Astrocyte (in vitro differentiated cells and primary cell): ENCODE measurements around the gene RNPS1. TPM values are rescaled to one million over a fixed set of nuclear protein-coding genes. Genes with fewer than 3 reads are reported as not detected.

Experiments
- DNase-seq: peaks from one replicate; pipeline ENCODE4 v3.0.0-alpha.2; 2010; ENCODE audit warnings: low read depth
- FAIRE-seq: peaks from 2 replicates; lab custom pipeline; 2011; peaks lifted over from hg19 to GRCh38; lab: Jason Lieb, UNC
- H2AFZ ChIP-seq: 2 replicates; pipeline ENCODE4 v1.6.0; 2012; ENCODE audit warnings: low read depth, low read length, inconsistent platforms
- H3K27ac ChIP-seq: 2 replicates; pipeline ENCODE4 v1.5.1; 2011; ENCODE audit warnings: low read depth, low read length, inconsistent platforms
- H3K27me3 ChIP-seq: 2 replicates; pipeline ENCODE4 v1.6.0; 2011; ENCODE audit warnings: low read length, inconsistent platforms; ENCODE audit not compliant: insufficient read depth
- H3K36me3 ChIP-seq: 2 replicates; pipeline ENCODE4 v1.5.1; 2011; ENCODE audit warnings: low read length, inconsistent platforms; ENCODE audit not compliant: insufficient read depth
- H3K4me1 ChIP-seq: 2 replicates; pipeline ENCODE4 v1.5.1; 2011; ENCODE audit warnings: low read length, inconsistent platforms; ENCODE audit not compliant: insufficient read depth
- H3K4me2 ChIP-seq: 2 replicates; pipeline ENCODE4 v1.6.0; 2012; ENCODE audit warnings: low read length, inconsistent platforms
- H3K4me3 ChIP-seq: 2 replicates; pipeline ENCODE4 v1.5.1; 2011; ENCODE audit warnings: low read depth, mild to moderate bottlenecking, low read length, inconsistent platforms; ENCODE audit not compliant: insufficient read depth
- H3K79me2 ChIP-seq: 2 replicates; pipeline ENCODE4 v1.6.0; 2012; ENCODE audit warnings: mild to moderate bottlenecking, low read length, inconsistent platforms; ENCODE audit not compliant: insufficient read depth
- H3K9ac ChIP-seq: 2 replicates; pipeline ENCODE4 v1.6.0; 2012; ENCODE audit warnings: mild to moderate bottlenecking, low read length, inconsistent platforms
- H3K9me3 ChIP-seq: 2 replicates; pipeline ENCODE4 v1.5.1; 2012; ENCODE audit warnings: low read depth, mild to moderate bottlenecking, low read length, inconsistent platforms; ENCODE audit not compliant: insufficient read depth
- H4K20me1 ChIP-seq: 2 replicates; pipeline ENCODE4 v1.6.0; 2012; ENCODE audit warnings: low read length, inconsistent platforms; ENCODE audit not compliant: insufficient read depth
- H3K27ac Mint-ChIP-seq: one replicate; pipeline ENCODE4 v1.8.0; 2021; ENCODE audit warnings: mild to moderate bottlenecking, mixed read lengths; ENCODE audit not compliant: unreplicated experiment
- H3K27me3 Mint-ChIP-seq: one replicate; pipeline ENCODE4 v1.8.0; 2021; ENCODE audit warnings: low read depth, mixed read lengths; ENCODE audit not compliant: unreplicated experiment
- H3K36me3 Mint-ChIP-seq: one replicate; pipeline ENCODE4 v1.8.0; 2021; ENCODE audit warnings: low read depth, mixed read lengths; ENCODE audit not compliant: unreplicated experiment
- H3K4me1 Mint-ChIP-seq: one replicate; pipeline ENCODE4 v1.8.0; 2021; ENCODE audit warnings: low read depth, mixed read lengths; ENCODE audit not compliant: unreplicated experiment
- H3K4me3 Mint-ChIP-seq: one replicate; pipeline ENCODE4 v1.8.0; 2021; ENCODE audit warnings: mild to moderate bottlenecking, moderate library complexity, mixed read lengths; ENCODE audit not compliant: unreplicated experiment
- H3K9me3 Mint-ChIP-seq: one replicate; pipeline ENCODE4 v1.8.0; 2021; ENCODE audit warnings: mild to moderate bottlenecking, mixed read lengths; ENCODE audit not compliant: unreplicated experiment
- EZH2 ChIP-seq: IDR thresholded peaks from 2 replicates; pipeline ENCODE4 v1.6.1; 2012; ENCODE audit warnings: mild to moderate bottlenecking, low read length, inconsistent platforms; ENCODE audit not compliant: insufficient read depth
- total RNA-seq: library from RNA; stranded (reverse); gene quantifications from 2 replicates; pipeline ENCODE4 v1.2.1, GENCODE V29; 2021
- TF ChIP-seq, protein P1 (sequence below): IDR thresholded peaks from 2 replicates; pipeline ENCODE4 v1.5.1; 2011; ENCODE audit warnings: low read depth, mild to moderate bottlenecking, inconsistent platforms, low read length, moderate library complexity; ENCODE audit not compliant: insufficient read depth

RNPS1 gene
- total RNA-seq, 1 donor from 2014 or later: 209 TPM

DNA sequence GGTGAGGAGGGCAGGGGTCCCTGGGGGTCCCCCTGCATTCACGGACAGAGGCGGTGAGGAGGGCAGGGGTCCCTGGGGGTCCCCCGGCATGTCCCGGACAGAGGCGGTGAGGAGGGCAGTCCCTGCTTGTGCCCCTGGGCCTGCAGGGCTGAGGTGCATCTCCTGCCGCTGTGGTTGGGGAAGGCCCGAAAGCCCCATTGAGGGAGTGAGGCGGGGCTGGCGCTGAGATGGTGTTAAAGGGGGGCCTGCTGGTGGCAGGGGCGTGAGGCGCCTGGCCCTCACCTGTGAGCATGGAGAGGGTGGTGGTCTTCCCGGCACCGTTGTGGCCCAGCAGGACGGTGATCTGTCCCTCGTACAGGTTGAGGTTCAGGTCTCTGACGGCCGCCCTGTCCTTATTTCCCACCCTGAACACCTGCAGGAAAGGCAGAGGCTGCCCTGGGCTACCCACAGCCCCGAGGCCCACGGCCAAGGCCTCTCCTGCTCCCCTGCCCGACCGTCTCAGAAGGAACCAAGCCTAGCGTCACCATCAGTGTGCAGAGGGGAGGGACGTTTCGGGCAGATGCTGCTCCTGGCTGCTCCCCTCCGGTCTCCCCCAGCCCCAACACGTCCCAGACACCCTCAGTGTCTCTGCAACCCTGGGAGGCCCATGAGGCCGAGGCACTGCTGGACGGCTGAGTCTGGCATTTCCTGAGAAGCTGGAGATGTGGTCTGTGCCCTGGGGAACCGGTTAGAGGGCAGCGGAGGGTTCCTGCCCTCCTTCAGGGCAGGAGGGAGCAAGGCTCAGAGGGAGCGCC is 31.4 kb upstream of the RNPS1 start:
- no peak for TF ChIP-seq EZH2
- TF ChIP-seq, protein P1, sequence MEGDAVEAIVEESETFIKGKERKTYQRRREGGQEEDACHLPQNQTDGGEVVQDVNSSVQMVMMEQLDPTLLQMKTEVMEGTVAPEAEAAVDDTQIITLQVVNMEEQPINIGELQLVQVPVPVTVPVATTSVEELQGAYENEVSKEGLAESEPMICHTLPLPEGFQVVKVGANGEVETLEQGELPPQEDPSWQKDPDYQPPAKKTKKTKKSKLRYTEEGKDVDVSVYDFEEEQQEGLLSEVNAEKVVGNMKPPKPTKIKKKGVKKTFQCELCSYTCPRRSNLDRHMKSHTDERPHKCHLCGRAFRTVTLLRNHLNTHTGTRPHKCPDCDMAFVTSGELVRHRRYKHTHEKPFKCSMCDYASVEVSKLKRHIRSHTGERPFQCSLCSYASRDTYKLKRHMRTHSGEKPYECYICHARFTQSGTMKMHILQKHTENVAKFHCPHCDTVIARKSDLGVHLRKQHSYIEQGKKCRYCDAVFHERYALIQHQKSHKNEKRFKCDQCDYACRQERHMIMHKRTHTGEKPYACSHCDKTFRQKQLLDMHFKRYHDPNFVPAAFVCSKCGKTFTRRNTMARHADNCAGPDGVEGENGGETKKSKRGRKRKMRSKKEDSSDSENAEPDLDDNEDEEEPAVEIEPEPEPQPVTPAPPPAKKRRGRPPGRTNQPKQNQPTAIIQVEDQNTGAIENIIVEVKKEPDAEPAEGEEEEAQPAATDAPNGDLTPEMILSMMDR: no peak
- H3K36me3 Mint-ChIP-seq: no peaks in the 10 kb centered on the region
- Histone ChIP-seq H4K20me1 (no peaks in the 10 kb centered on the region), H3K79me2 (no peaks in the 10 kb centered on the region), H3K4me2 (no peak overlapping the region), H3K27ac (no peak overlapping the region), H2AFZ (no peak overlapping the region), H3K9me3 (no peaks in the 10 kb centered on the region), H3K4me1 (no peaks in the 10 kb centered on the region), H3K9ac (no peak overlapping the region), H3K27me3 (no peaks in the 10 kb centered on the region), H3K36me3 (no peaks in the 10 kb centered on the region), H3K4me3 (no peak overlapping the region)
- no peak for DNase-seq
- H3K27ac Mint-ChIP-seq: no peak overlapping the region
- peaks cover 7% of the 10 kb centered on the region for H3K27me3 Mint-ChIP-seq
- H3K4me1 Mint-ChIP-seq: no peaks in the 10 kb centered on the region
- no peaks in the 10 kb centered on the region for H3K9me3 Mint-ChIP-seq
- no peak overlapping the region for H3K4me3 Mint-ChIP-seq
- no peak for FAIRE-seq

DNA sequence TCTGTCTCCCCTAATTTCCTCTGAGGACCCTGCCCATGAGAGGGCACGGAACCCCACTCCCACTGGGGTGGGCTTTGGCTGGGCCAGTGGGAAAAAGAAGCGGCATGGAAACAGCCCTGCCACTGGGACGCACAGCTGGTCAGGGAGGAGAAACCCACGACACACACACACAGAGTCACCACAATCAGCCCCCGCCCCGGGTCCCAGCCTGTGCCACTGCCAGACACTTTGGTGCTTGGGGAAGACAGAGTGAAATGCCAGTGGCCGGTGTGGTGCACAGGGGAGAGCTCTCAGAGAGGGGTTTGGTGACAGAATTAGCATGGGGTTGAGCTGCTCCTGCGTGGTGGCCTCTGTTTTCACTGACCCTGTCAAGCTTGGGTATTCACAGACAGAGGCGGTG is 30.7 kb upstream of the RNPS1 start:
- Mint-ChIP-seq H3K4me1 (no peaks in the 10 kb centered on the region), H3K4me3 (no peak overlapping the region), H3K9me3 (no peaks in the 10 kb centered on the region), H3K27ac (no peak overlapping the region), H3K36me3 (no peaks in the 10 kb centered on the region), H3K27me3 (peaks cover 7% of the 10 kb centered on the region)
- no peak for FAIRE-seq
- Histone ChIP-seq H3K4me1 (no peaks in the 10 kb centered on the region), H3K4me3 (no peak overlapping the region), H3K4me2 (no peak overlapping the region), H2AFZ (no peak overlapping the region), H3K27ac (no peak overlapping the region), H3K36me3 (no peaks in the 10 kb centered on the region), H3K9ac (no peak overlapping the region), H3K9me3 (no peaks in the 10 kb centered on the region), H3K27me3 (no peaks in the 10 kb centered on the region), H3K79me2 (no peaks in the 10 kb centered on the region), H4K20me1 (no peaks in the 10 kb centered on the region)
- no peak for TF ChIP-seq EZH2
- TF ChIP-seq, protein P1: no peak
- no peak for DNase-seq

DNA sequence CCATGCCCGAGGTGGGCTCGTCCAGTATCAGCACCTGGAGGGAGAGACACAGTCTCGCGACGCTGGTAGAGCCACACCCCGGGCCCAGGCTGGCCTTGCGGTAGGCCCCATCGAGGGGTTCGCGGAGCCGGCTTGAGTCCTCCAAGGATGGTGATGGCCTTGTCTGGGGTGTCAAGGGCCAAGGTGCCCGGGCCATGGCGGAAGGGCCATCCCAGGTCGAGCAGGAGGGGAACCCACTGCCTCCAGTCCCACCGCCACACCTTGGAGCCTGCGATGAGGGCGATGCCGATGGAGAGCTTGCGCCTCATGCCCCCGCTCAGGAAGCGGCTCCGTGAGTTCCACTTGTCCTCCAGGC is 29.6 kb upstream of the RNPS1 start:
- H4K20me1 ChIP-seq: no peaks in the 10 kb centered on the region
- DNase-seq (no peak), FAIRE-seq (no peak)
- no peak overlapping the region for H3K4me2 ChIP-seq
- Mint-ChIP-seq H3K36me3 (no peaks in the 10 kb centered on the region), H3K9me3 (no peaks in the 10 kb centered on the region), H3K27ac (no peak overlapping the region), H3K4me3 (no peak overlapping the region), H3K4me1 (no peaks in the 10 kb centered on the region), H3K27me3 (peaks cover 7% of the 10 kb centered on the region)
- H3K27ac ChIP-seq: no peak overlapping the region
- H3K27me3 ChIP-seq: no peaks in the 10 kb centered on the region
- no peak overlapping the region for H2AFZ ChIP-seq
- H3K4me3 ChIP-seq: no peak overlapping the region
- H3K9me3 ChIP-seq: no peaks in the 10 kb centered on the region
- H3K9ac ChIP-seq: no peak overlapping the region
- no peaks in the 10 kb centered on the region for H3K4me1 ChIP-seq
- no peak for TF ChIP-seq EZH2
- TF ChIP-seq, protein P1: no peak
- no peaks in the 10 kb centered on the region for H3K36me3 ChIP-seq
- H3K79me2 ChIP-seq: no peaks in the 10 kb centered on the region
